SK-N-SH treated with all-trans-retinoic acid at 6 μM for 48 hours (cell line): Measurements from ENCODE around the gene ANKS6.

Source experiments
- ATAC-seq: fragments of 200-7000 bp; cut with Tn5 transposase; 3 replicates; pipeline ENCODE4 v1.9.1; 2020; ENCODE audit warnings: mild to moderate bottlenecking, moderate library complexity
- ARNTL ChIP-seq: fragments of 450-650 bp; formaldehyde crosslinking; IDR thresholded peaks from 2 replicates; pipeline ENCODE4 v1.5.0; 2020; ENCODE audit warnings: low read depth, mild to moderate bottlenecking, moderate library complexity, borderline replicate concordance
- BACH2 ChIP-seq: fragments of 250-450 bp; sonication (Bioruptor Pico); IDR thresholded peaks from 2 replicates; pipeline ENCODE4 v1.9.0; 2021; ENCODE audit warnings: mild to moderate bottlenecking, borderline replicate concordance
- CSDC2 ChIP-seq: fragments of 250-450 bp; sonication (Bioruptor Pico); IDR thresholded peaks from 2 replicates; pipeline ENCODE4 v1.5.0; 2020; ENCODE audit warnings: mild to moderate bottlenecking, moderate library complexity
- ESRRG ChIP-seq: fragments of 250-450 bp; sonication (Bioruptor Pico); IDR thresholded peaks from 2 replicates; pipeline ENCODE4 v1.6.1; 2021; ENCODE audit warnings: mild to moderate bottlenecking
- GLIS3 ChIP-seq: fragments of 250-450 bp; sonication (Bioruptor Pico); IDR thresholded peaks from 2 replicates; pipeline ENCODE4 v1.5.0; 2020; ENCODE audit warnings: mild to moderate bottlenecking, moderate library complexity
- ISL1 ChIP-seq: fragments of 250-450 bp; sonication (Bioruptor Pico); IDR thresholded peaks from 2 replicates; pipeline ENCODE4 v2.1.2; 2022; ENCODE audit warnings: mild to moderate bottlenecking, moderate library complexity
- PPARA ChIP-seq: fragments of 250-450 bp; sonication (Bioruptor Pico); IDR thresholded peaks from 2 replicates; pipeline ENCODE4 v1.5.0; 2020; ENCODE audit warnings: mild to moderate bottlenecking, borderline replicate concordance
- RARB ChIP-seq: fragments of 250-450 bp; sonication (Bioruptor Pico); IDR thresholded peaks from 2 replicates; pipeline ENCODE4 v1.8.0; 2021; ENCODE audit warnings: mild to moderate bottlenecking, moderate library complexity
- SNAI2 ChIP-seq: fragments of 250-450 bp; sonication (Bioruptor Pico); IDR thresholded peaks from 2 replicates; pipeline ENCODE4 v1.5.0; 2020; ENCODE audit warnings: mild to moderate bottlenecking, moderate library complexity
- TCF4 ChIP-seq: fragments of 250-450 bp; sonication (Bioruptor Pico); IDR thresholded peaks from 2 replicates; pipeline ENCODE4 v1.8.0; 2021; ENCODE audit warnings: mild to moderate bottlenecking, moderate library complexity, borderline replicate concordance
- ZC3H10 ChIP-seq: fragments of 250-450 bp; sonication (Bioruptor Pico); IDR thresholded peaks from 2 replicates; pipeline ENCODE4 v1.5.1; 2021; ENCODE audit warnings: mild to moderate bottlenecking, moderate library complexity
- ZFP3 ChIP-seq: fragments of 250-450 bp; sonication (Bioruptor Pico); IDR thresholded peaks from 2 replicates; pipeline ENCODE4 v1.5.0; 2020; ENCODE audit warnings: mild to moderate bottlenecking, moderate library complexity
- ZFP30 ChIP-seq: fragments of 450-650 bp; formaldehyde crosslinking; IDR thresholded peaks from 2 replicates; pipeline ENCODE4 v1.5.0; 2022; ENCODE audit warnings: mild to moderate bottlenecking, moderate library complexity
- ZNF565 ChIP-seq: fragments of 450-650 bp; formaldehyde crosslinking; conservative IDR thresholded peaks from 2 replicates; pipeline ENCODE4 v1.5.0; 2020; ENCODE audit warnings: low read depth, mild to moderate bottlenecking, moderate library complexity
- ZNF70 ChIP-seq: fragments of 450-650 bp; formaldehyde crosslinking; IDR thresholded peaks from 2 replicates; pipeline ENCODE4 v1.5.0; 2020; ENCODE audit warnings: mild to moderate bottlenecking, moderate library complexity
- TF ChIP-seq, protein P1 (sequence below): fragments of 250-450 bp; sonication (Bioruptor Pico); IDR thresholded peaks from 2 replicates; pipeline ENCODE4 v1.8.0; 2021; ENCODE audit warnings: low read depth, mild to moderate bottlenecking, moderate library complexity, borderline replicate concordance
- TF ChIP-seq, protein P2 (sequence below): fragments of 250-450 bp; sonication (Bioruptor Pico); IDR thresholded peaks from 2 replicates; pipeline ENCODE4 v1.5.0; 2020; ENCODE audit warnings: mild to moderate bottlenecking, moderate library complexity
- TF ChIP-seq, protein P3 (sequence below): fragments of 250-450 bp; sonication (Bioruptor Pico); IDR thresholded peaks from 2 replicates; pipeline ENCODE4 v1.5.1; 2020; ENCODE audit warnings: low read depth, mild to moderate bottlenecking, moderate library complexity
- TF ChIP-seq, protein P4 (sequence below): fragments of 250-450 bp; sonication (Bioruptor Pico); IDR thresholded peaks from 2 replicates; pipeline ENCODE4 v1.5.1; 2021; ENCODE audit warnings: mild to moderate bottlenecking, moderate library complexity
- TF ChIP-seq, protein P5 (sequence below): fragments of 250-450 bp; sonication (Bioruptor Pico); IDR thresholded peaks from 2 replicates; pipeline ENCODE4 v1.8.0; 2020; ENCODE audit warnings: mild to moderate bottlenecking, moderate library complexity, borderline replicate concordance

ANKS6 gene

DNA sequence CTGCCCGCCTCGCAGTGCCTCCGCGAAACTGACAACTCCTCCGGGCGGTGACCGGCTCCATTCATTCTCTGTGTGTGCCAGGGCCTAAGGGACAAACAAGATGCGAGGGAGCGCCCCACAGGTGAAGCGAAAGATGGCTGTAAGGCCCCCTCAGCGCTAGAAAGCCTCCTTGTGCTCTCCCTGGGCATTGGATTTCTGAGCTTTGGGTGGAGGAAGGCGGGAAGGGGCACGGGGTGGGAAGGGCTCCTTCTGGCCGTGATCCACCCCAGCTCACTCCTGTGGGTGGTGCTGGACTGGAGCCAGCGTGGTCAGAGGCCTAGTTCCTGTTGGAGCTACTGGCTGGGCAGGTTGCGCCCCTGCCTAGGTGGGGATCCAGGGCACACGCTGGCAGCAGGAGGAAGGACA is 12.1 kb upstream of the ANKS6 start:
- ATAC-seq, result no peak
- TF ChIP-seq RARB (CRISPR knock-in tag) (no peak), PPARA (CRISPR knock-in tag) (no peak), GLIS3 (no peak), SNAI2 (no peak), TCF4 (no peak), ZNF70 (no peak), ESRRG (CRISPR knock-in tag) (no peak), ZNF565 (no peak), BACH2 (CRISPR knock-in tag) (no peak), ZC3H10 (CRISPR knock-in tag) (no peak), ZFP3 (CRISPR knock-in tag) (no peak), ARNTL (CRISPR knock-in tag) (no peak), ZFP30 (CRISPR knock-in tag) (no peak), ISL1 (no peak), CSDC2 (CRISPR knock-in tag) (no peak)
- TF ChIP-seq, protein P1, sequence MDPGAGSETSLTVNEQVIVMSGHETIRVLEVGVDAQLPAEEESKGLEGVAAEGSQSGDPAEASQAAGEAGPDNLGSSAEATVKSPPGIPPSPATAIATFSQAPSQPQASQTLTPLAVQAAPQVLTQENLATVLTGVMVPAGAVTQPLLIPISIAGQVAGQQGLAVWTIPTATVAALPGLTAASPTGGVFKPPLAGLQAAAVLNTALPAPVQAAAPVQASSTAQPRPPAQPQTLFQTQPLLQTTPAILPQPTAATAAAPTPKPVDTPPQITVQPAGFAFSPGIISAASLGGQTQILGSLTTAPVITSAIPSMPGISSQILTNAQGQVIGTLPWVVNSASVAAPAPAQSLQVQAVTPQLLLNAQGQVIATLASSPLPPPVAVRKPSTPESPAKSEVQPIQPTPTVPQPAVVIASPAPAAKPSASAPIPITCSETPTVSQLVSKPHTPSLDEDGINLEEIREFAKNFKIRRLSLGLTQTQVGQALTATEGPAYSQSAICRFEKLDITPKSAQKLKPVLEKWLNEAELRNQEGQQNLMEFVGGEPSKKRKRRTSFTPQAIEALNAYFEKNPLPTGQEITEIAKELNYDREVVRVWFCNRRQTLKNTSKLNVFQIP (CRISPR knock-in tag), result no peak
- TF ChIP-seq, protein P2, sequence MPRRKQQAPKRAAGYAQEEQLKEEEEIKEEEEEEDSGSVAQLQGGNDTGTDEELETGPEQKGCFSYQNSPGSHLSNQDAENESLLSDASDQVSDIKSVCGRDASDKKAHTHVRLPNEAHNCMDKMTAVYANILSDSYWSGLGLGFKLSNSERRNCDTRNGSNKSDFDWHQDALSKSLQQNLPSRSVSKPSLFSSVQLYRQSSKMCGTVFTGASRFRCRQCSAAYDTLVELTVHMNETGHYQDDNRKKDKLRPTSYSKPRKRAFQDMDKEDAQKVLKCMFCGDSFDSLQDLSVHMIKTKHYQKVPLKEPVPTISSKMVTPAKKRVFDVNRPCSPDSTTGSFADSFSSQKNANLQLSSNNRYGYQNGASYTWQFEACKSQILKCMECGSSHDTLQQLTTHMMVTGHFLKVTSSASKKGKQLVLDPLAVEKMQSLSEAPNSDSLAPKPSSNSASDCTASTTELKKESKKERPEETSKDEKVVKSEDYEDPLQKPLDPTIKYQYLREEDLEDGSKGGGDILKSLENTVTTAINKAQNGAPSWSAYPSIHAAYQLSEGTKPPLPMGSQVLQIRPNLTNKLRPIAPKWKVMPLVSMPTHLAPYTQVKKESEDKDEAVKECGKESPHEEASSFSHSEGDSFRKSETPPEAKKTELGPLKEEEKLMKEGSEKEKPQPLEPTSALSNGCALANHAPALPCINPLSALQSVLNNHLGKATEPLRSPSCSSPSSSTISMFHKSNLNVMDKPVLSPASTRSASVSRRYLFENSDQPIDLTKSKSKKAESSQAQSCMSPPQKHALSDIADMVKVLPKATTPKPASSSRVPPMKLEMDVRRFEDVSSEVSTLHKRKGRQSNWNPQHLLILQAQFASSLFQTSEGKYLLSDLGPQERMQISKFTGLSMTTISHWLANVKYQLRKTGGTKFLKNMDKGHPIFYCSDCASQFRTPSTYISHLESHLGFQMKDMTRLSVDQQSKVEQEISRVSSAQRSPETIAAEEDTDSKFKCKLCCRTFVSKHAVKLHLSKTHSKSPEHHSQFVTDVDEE (CRISPR knock-in tag), result no peak
- TF ChIP-seq, protein P3, sequence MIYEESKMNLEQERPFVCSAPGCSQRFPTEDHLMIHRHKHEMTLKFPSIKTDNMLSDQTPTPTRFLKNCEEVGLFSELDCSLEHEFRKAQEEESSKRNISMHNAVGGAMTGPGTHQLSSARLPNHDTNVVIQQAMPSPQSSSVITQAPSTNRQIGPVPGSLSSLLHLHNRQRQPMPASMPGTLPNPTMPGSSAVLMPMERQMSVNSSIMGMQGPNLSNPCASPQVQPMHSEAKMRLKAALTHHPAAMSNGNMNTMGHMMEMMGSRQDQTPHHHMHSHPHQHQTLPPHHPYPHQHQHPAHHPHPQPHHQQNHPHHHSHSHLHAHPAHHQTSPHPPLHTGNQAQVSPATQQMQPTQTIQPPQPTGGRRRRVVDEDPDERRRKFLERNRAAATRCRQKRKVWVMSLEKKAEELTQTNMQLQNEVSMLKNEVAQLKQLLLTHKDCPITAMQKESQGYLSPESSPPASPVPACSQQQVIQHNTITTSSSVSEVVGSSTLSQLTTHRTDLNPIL (CRISPR knock-in tag), result no peak
- TF ChIP-seq, protein P4, sequence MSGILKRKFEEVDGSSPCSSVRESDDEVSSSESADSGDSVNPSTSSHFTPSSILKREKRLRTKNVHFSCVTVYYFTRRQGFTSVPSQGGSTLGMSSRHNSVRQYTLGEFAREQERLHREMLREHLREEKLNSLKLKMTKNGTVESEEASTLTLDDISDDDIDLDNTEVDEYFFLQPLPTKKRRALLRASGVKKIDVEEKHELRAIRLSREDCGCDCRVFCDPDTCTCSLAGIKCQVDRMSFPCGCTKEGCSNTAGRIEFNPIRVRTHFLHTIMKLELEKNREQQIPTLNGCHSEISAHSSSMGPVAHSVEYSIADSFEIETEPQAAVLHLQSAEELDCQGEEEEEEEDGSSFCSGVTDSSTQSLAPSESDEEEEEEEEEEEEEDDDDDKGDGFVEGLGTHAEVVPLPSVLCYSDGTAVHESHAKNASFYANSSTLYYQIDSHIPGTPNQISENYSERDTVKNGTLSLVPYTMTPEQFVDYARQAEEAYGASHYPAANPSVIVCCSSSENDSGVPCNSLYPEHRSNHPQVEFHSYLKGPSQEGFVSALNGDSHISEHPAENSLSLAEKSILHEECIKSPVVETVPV (CRISPR knock-in tag), result no peak
- TF ChIP-seq, protein P5, sequence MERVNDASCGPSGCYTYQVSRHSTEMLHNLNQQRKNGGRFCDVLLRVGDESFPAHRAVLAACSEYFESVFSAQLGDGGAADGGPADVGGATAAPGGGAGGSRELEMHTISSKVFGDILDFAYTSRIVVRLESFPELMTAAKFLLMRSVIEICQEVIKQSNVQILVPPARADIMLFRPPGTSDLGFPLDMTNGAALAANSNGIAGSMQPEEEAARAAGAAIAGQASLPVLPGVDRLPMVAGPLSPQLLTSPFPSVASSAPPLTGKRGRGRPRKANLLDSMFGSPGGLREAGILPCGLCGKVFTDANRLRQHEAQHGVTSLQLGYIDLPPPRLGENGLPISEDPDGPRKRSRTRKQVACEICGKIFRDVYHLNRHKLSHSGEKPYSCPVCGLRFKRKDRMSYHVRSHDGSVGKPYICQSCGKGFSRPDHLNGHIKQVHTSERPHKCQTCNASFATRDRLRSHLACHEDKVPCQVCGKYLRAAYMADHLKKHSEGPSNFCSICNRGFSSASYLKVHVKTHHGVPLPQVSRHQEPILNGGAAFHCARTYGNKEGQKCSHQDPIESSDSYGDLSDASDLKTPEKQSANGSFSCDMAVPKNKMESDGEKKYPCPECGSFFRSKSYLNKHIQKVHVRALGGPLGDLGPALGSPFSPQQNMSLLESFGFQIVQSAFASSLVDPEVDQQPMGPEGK, result no peak

DNA sequence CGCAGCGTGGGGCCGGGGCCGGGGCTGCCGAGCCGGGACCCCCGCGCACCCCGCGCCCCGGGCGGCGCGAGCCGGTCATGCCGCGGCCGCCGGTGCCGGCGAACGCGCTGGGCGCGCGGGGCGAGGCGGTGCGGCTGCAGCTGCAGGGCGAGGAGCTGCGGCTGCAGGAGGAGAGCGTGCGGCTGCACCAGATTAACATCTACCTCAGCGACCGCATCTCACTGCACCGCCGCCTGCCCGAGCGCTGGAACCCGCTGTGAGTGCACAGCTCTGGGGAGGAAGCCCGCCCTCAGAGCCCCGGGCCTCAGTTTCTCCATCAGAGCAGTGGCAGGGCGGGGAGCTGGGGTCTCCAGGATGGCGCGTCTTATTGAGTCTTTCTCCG is 11.4 kb upstream of the ANKS6 start:
- ATAC-seq, result peak; percentile 53

More for the DNA sequence above, 11.4 kb upstream of the ANKS6 start:
- TF ChIP-seq, protein P3 (CRISPR knock-in tag), result no peak
- TF ChIP-seq ISL1 (no peak), CSDC2 (CRISPR knock-in tag) (no peak)
